HG02870 (cell line): ENCODE measurements around the gene GJA3.

Experiments used
- ATAC-seq: cut with Tn5 transposase; IDR thresholded peaks from one replicate; pipeline ENCODE4 v1.9.1; 2021; ENCODE audit warnings: mild to moderate bottlenecking, moderate library complexity; ENCODE audit not compliant: unreplicated experiment

The GJA3 gene

GRCh38 chr13:20101467-20102316, 59.2 kb downstream of the GJA3 start:
- ATAC-seq = no peak

GRCh38 chr13:20099319-20099718, 61.5 kb downstream of the GJA3 start:
- ATAC-seq = no peak

GRCh38 chr13:20093951-20094350, 66.9 kb downstream of the GJA3 start:
- no peak for ATAC-seq

- no peak for ATAC-seq
Observed at GRCh38 chr13:20090349-20090748, 70.5 kb downstream of the GJA3 start.
